HG02852 (cell line): ENCODE results near the gene MICALL2.

Experiments used
- ATAC-seq: cut with Tn5 transposase; IDR thresholded peaks from one replicate; pipeline ENCODE4 v1.9.1; 2021; ENCODE audit warnings: mild to moderate bottlenecking, moderate library complexity; ENCODE audit not compliant: unreplicated experiment

MICALL2 gene

GRCh38 chr7:1458683-1459511 is at the start of gene MICALL2:
Gene MICALL2 (minus strand): TSS chr7:1459470. CDS start chr7:1459326, 144 bp downstream.
- peak; percentile 21 for ATAC-seq

DNA sequence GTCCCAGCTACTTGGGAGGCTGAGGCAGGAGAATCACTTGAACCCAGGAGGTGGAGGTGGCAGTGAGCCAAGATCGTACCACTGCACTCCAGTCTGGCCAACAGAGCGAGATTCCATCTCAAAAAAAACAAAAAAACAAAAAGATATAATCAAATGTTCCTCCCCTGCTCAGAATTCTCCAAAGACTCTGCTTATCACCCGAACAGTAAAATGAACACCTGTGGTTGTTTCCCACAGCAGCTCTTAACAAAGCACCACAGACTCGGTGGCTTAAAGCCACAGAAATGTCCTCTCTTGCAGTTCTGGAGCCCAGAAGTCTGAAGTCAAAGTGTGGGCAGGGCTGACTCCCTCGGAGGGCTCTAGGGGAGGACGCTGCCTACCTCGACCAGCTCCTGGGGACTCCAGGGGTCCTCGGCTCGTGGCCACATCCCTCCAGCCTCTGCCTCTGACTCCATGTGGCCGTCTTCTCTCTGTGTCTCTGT is 49.0 kb upstream of the MICALL2 start:
- no peak for ATAC-seq

GRCh38 chr7:1505731-1506550 is 46.7 kb upstream of the MICALL2 start:
- ATAC-seq: no peak

GRCh38 chr7:1503816-1504775 is 44.8 kb upstream of the MICALL2 start, which contains the start of gene INTS1:
Gene INTS1 (minus strand): TSS chr7:1504389. CDS start chr7:1503960, 429 bp downstream.
- peak; percentile 84 for ATAC-seq

DNA sequence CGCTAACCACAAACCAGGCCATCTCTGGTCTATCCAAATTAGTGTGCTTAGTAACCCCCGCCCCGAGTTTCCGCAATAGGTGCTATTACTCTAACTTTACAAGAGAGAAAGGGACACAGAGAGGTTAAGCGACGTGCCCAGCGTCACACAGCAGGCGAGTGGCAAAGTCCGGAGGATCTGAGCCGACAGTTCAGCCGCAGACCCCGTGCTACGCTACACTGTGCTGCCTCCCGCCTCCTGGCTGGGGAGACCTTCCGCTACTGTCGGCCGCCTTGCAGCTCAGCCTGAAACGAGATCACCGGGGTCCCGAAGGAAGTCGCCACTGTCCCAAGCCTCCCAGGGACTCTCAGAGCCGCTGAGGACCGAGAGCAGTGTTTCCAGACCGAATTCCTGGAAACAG is 44.1 kb upstream of the MICALL2 start:
- ATAC-seq: no peak

DNA sequence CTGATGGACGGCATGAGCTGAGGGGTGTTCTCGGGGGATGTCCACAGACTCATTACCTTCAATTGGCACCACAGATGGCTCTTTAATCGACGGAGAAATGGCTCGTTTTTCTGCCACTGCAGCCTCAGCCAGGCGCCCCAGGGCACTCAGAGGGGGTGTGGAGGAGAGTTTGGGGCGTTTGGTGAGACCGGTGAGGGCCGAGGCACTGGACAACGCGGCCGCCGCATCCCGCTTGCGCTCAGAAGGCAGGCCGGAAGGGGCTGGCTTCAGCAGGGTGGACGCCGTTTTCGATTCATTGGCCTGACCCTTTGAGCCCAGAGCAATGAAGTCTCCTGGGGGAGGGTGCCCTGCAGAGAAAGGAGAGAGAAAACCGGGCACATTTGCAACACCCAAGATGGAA is 43.6 kb upstream of the MICALL2 start:
- ATAC-seq: no peak

DNA sequence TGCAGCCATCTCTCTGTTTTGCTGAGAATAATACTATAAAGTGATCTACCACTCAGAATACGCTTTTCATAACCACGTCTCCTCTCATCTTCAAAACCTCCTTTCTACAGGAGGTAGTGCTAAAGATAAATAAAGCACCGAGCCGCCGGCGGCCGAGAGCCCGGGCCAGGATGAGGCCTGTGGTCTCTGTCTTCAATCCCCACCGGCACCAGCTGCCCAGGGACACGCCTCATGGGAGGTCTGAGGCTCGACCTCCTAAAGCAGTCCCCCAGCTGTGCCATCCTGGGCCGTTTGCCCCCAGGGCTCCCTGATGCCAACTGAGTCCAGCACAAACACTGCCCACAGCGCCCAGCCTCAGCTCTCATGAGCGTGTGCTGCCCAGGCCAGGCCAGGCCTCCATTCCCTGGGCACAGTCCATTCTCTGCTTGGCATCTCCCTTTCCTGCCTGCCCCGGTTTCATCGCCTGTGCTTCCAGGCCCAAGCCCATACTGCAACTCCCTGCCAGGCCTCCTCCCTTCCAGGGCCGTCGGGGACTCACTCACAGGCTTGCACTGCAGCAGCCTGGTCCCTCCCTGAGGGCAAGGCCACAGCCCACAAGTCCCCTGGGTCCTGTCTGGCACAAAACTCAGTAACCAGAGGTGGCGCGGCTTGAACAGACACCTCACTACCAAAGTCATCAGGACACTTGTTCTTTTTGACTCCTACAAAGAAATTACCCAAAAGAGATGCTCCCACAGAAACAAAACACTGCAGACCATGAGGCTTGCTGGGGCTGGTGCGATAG is 42.4 kb upstream of the MICALL2 start:
- no peak for ATAC-seq

- ATAC-seq: no peak
Measured at GRCh38 chr7:1500064-1500807, 41.0 kb upstream of the MICALL2 start.

DNA sequence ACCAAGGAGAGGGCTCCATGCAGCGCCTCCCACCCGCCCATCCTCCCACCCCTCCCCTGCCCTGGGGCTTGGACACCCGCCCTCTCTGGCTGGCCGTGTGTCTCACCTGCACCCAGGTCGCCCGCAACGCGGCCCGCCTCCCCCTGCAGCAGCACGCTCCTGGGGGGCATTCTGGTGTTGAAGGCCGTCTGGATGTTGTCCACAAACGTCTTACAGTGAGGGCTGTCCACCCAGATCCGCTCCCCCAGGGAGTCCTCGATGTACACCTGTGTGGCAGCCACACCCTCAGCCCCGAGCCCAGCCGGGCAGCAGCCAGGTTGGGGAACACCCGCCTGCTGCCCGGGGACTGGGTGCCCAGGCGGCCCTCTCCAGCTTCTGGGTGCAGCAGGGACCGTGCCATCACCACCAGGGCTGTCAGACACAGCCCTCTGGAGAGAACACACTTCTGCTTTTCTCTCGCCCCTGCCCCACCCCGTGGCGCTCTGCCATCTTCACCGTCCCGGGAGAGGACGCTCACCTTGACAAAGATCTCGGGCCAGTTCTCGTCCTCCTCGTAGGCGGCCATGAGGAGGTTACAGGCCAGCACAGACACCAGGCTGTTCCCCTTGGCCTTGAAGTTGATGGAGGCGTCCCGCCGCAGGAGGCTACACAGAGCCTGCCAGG is 40.2 kb upstream of the MICALL2 start:
- ATAC-seq: no peak

GRCh38 chr7:1498370-1499305 is 39.4 kb upstream of the MICALL2 start:
- ATAC-seq: no peak

DNA sequence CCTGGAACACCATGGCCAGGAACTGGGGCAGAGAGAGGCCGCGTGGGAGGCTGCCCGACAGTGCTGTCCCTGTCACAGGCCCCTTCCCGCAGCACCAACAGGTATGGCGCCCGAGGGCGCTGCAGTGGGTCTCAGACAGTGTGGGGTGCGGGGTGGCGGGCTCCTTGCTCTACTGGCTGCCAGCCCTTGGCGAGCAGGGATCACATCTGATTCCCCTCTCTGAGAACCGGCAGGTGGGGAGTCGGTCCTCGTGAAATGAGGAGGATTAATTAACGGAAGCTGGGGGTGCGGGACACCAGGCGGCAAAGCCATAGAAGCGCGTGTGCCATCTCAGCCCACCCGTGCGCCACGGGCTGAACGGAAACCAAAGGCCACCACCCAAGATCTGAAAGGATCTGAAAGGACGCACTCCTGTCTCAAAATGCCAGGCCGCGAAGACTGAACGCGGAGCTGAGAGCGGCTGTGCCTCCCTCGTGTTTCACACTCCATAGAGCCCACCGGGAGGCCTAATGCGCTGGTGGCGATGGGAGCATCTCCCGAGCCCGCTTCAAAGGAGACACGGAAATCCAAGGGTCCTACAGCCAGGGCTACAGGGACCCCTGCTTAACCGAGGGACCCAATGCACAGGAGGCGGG is 38.1 kb upstream of the MICALL2 start:
- ATAC-seq: no peak

DNA sequence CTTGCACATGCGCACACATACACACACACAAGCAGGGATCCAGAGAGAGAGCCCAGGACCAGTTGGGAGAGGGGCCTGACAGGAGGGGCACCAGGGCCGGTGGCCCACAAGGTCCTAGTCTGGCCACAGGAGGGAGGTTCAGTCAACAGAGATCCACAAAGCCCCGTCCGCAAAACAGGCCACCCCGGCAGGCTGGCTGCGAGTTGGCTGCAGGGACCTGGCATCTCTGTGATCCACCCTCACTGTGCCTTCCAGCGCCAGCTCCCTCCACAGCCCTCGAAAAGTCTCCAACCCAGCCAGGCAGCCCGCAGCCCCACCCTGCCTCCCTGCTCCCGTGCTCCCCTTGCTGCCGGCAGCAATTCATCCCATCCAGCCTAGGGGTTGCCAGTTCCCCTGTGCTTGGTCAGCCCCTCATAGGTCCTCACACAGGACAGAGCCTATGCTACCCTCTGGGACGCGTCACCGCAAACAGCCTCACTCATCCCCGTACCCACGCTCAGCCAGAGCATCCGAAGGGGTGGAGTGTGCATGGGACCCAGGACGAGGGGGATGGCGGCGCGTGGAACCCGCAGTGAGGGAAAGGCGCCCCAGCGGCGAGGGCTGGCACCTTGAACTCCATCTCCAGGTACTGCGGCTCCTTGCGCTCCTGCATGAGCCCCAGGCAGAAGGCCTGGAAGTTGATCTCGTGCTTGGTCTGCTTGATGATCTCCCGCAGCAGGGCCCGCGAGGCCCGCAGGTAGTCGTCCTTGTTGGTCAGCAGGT is 37.4 kb upstream of the MICALL2 start:
- ATAC-seq: no peak

DNA sequence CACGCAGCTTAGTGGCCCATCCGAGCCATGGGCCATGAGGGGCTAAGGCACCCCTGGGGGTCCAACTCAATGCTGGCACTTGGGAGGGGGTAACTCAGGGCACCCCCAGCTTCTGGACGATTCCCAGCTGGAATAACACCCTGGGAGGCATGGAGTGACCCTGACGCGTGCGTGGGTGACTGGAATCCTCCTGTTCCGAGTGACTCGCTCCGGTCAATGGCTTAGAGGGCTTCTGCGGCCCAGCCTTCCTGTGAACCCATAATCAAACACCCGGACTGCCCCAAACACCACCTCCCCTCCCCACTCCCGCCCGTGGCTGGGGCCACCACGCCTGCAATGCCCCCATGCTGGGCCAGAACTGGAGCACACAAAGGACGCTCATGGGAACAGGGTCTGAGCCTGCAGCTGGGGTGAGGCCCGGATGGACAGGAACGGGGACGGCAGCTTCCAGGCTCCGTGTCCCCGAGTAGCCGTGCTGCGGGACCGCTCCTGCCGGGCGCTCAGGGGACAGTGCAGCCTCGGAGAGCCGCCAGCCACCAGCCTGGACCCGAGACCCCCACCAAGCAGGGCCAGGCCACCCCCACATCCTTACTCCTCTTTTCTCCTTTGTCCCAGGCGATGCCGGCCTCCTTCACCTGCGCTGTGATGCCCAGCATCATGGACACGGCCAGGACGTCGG is 36.4 kb upstream of the MICALL2 start:
- ATAC-seq: no peak

GRCh38 chr7:1494866-1495563 is 35.7 kb upstream of the MICALL2 start:
- ATAC-seq: no peak

DNA sequence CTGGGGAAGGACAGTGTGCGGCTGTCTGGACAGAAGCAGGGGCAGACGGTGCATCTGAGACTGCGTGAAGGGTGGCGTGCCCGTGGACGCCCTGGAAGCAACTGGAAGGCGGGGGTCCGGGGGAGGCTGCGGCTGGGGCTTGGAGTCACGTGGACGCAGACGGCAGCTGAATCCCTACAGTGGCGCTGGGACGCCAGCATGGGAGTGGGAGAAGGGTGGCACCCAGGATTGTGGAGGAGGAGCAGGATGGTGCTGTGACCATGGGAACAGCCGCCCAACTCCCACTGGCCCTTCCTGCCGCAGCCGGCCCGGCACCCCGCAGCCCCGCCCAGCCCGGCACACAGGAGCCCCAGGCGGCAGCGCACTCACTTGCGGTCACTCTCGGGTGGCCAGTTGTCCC is 35.2 kb upstream of the MICALL2 start:
- no peak for ATAC-seq
